GM12891 (cell line): ENCODE data around the gene CCR8.
A peak's percentile ranks its signal among the peaks of the same experiment; 100 is the strongest.

ENCODE experiments used
- DNase-seq: peaks from one replicate; pipeline ENCODE4 v3.0.0; 2011; ENCODE audit warnings: low spot score; ENCODE audit not compliant: insufficient read length
- FAIRE-seq: peaks from 2 replicates; lab custom pipeline; 2011; peaks lifted over from hg19 to GRCh38; lab: Jason Lieb, UNC
- PAX5 ChIP-seq: IDR thresholded peaks from 2 replicates; pipeline ENCODE4 v1.6.1; 2011; ENCODE audit warnings: low read length, moderate library complexity, mild to moderate bottlenecking; ENCODE audit not compliant: insufficient read depth, severe bottlenecking
- POLR2A ChIP-seq: IDR thresholded peaks from 2 replicates; pipeline ENCODE4 v1.6.1; 2011; ENCODE audit warnings: low read depth, low read length, control low read depth
- POLR2AphosphoS5 ChIP-seq: IDR thresholded peaks from 2 replicates; pipeline ENCODE4 v1.6.1; 2011; ENCODE audit warnings: low read depth, low read length, control low read depth
- POU2F2 ChIP-seq: IDR thresholded peaks from 2 replicates; pipeline ENCODE4 v1.6.1; 2011; ENCODE audit warnings: low read depth, mild to moderate bottlenecking, control low read depth, low read length, moderate library complexity
- SPI1 ChIP-seq: IDR thresholded peaks from 2 replicates; pipeline ENCODE4 v1.6.1; 2011; ENCODE audit warnings: low read depth, low read length, control low read depth
- TAF1 ChIP-seq: IDR thresholded peaks from 2 replicates; pipeline ENCODE4 v1.6.1; 2011; ENCODE audit warnings: low read depth, low read length, control low read depth

Gene CCR8

DNA sequence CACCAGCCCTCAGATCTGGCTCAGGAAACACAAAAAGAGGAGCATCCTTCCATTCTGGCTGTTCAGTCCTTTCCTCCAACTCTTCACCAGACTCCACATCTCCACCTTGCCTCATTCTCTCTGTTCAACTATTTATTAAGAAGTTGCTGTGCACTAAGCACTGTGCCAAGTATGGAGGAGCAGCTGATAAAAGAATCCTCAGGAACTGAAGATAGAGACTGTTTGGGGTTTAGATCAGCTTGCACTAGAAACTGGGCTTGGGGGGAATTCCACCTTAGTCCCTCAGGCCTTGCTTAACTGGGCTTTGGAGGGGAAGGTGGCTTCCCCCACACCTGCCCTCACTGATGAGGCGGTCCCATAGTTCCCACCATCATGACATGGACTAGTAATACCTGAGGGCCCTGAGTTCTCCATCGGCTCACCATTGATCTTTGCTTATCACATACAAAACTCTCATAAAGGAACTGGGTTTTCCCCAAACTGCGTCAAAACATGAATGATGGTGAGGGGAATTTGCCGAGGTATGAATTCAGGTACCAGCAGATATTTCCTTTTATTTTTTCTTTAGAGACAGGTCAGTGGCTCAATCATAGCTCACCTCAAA lies 1.7 kb upstream of the CCR8 start:
- FAIRE-seq (peak; percentile 45), DNase-seq (no peak)
- TF ChIP-seq POU2F2 (no peak), SPI1 (0 out of 2 replicates have a peak, but pooled peaks have one; percentile 39)

- TF ChIP-seq PAX5: no peak
- no peak for TF ChIP-seq POLR2A
- TF ChIP-seq SPI1: no peak
- TF ChIP-seq POLR2AphosphoS5: no peak
- TF ChIP-seq TAF1: no peak
- no peak for TF ChIP-seq POU2F2
- no peak for FAIRE-seq
- no peak for DNase-seq
Observed at GRCh38 chr3:39330824-39331223, 1.3 kb downstream of the CCR8 start.

DNA sequence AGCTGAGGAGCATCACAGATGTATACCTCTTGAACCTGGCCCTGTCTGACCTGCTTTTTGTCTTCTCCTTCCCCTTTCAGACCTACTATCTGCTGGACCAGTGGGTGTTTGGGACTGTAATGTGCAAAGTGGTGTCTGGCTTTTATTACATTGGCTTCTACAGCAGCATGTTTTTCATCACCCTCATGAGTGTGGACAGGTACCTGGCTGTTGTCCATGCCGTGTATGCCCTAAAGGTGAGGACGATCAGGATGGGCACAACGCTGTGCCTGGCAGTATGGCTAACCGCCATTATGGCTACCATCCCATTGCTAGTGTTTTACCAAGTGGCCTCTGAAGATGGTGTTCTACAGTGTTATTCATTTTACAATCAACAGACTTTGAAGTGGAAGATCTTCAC lies 3.0 kb downstream of the CCR8 start:
- TF ChIP-seq POLR2AphosphoS5 (no peak), TAF1 (no peak), POU2F2 (no peak)
- DNase-seq: no peak
- no peak for FAIRE-seq

GRCh38 chr3:39333607-39334006 lies 4.1 kb downstream of the CCR8 start:
- no peak for DNase-seq
- no peak for FAIRE-seq
- TF ChIP-seq POLR2AphosphoS5 (no peak), SPI1 (no peak), POU2F2 (no peak), PAX5 (no peak), TAF1 (no peak), POLR2A (no peak)

GRCh38 chr3:39334205-39334604 lies 4.7 kb downstream of the CCR8 start:
- FAIRE-seq (no peak), DNase-seq (no peak)
- TF ChIP-seq SPI1 (no peak), PAX5 (no peak), TAF1 (no peak), POLR2AphosphoS5 (no peak), POU2F2 (no peak), POLR2A (no peak)

- FAIRE-seq (no peak), DNase-seq (no peak)
- TF ChIP-seq POLR2A: no peak
- no peak for TF ChIP-seq POU2F2
- no peak for TF ChIP-seq PAX5
- no peak for TF ChIP-seq SPI1
- TF ChIP-seq POLR2AphosphoS5: no peak
- TF ChIP-seq TAF1: no peak
Observed at GRCh38 chr3:39338201-39338600, 8.7 kb downstream of the CCR8 start.

GRCh38 chr3:39339086-39339485 lies 9.6 kb downstream of the CCR8 start:
- DNase-seq: no peak
- FAIRE-seq: no peak
- TF ChIP-seq TAF1 (no peak), POLR2AphosphoS5 (no peak), POU2F2 (no peak), POLR2A (no peak), SPI1 (no peak), PAX5 (no peak)

- TF ChIP-seq POLR2AphosphoS5: no peak
- TF ChIP-seq PAX5: no peak
- TF ChIP-seq POU2F2: no peak
- no peak for TF ChIP-seq POLR2A
- no peak for TF ChIP-seq SPI1
- TF ChIP-seq TAF1: no peak
- DNase-seq: no peak
- FAIRE-seq: peak; percentile 40
Observed at GRCh38 chr3:39343076-39343717, 13.7 kb downstream of the CCR8 start.

DNA sequence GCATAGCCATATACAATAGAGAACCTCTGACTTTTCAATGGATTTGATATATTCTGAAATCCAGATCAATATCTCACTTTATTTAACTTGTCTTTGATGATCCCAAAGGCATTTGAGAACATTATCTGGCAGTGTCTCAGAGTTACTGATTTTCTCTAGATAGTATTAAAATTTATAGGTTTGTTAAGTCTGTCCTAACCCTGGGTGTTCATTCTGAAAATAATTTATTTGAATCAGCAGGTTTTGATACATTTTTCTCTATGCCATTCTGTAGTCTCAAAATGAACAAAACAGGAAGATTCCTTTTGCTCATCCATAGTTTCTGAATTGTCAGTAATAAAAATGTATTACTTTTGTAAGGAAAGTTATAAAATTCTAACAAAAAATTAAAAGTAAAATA lies 14.3 kb downstream of the CCR8 start:
- DNase-seq (no peak), FAIRE-seq (no peak)
- TF ChIP-seq POLR2A: no peak
- no peak for TF ChIP-seq TAF1
- no peak for TF ChIP-seq POLR2AphosphoS5
- no peak for TF ChIP-seq SPI1
- no peak for TF ChIP-seq POU2F2
- TF ChIP-seq PAX5: no peak
